Ovary (tissue), 3 donors: ENCODE results near the gene S100A2.

ENCODE experiments used
- CTCF ChIP-seq, 3 donors: fragments of 450-650 bp in 2 of 3; fragments of 200-600 bp in 1 of 3; IDR thresholded peaks; one replicate each; pipeline versions ENCODE4 v1.5.1 to v1.8.0; 2016 to 2022; ENCODE audit warnings: antibody characterized with exemption in 3 of 3, mild to moderate bottlenecking in 1 of 3
- POLR2A ChIP-seq: fragments of 450-650 bp; IDR thresholded peaks from one replicate; pipeline ENCODE4 v1.6.1; 2017; ENCODE audit warnings: antibody characterized with exemption, mild to moderate bottlenecking, moderate library complexity
- donor health status: DM: no; HTN: no; CAD: no.

DNA sequence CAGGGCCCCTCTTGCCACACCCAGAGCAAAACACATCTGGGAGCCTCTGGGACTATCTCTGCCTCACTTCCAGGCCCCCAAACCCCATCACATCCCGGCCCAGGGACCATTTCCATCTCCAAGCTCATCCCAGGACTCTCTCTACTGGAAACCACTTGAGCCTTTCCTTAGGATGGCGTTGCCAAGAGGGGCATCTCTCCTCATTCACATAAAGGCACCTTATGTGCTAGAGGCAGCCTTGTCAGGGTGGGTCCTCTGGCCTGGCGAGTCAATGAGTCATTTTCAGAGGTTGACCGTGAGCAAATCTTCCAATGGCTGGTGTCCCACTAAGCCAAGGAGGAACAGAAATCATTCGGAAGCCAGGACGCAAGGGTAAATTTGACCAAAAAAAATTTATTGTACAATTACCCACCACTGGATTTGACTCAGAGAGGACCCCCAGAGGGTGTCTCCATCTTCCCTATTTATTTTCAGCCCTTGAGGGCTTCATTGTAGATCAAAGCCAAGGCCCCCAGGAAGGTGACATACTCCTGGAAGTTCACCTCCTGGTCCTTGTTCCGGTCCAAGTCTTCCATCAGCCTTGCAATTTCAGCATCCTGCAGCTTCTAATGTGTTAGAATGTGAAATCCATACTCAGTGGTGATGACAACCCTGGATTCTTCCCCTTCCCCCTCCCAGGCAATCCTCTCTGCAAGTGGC lies 31.3 kb downstream of the S100A2 start:
- TF ChIP-seq POLR2A (no peak), CTCF (IDR thresholded peaks at IDR 0.05) (no peak)
